GM12801 (cell line): Measurements from ENCODE around the gene TUBB4A.

ENCODE experiments used
- CTCF ChIP-seq: IDR thresholded peaks from one replicate; pipeline ENCODE4 v1.5.1; 2011; ENCODE audit warnings: control low read depth; ENCODE audit not compliant: insufficient read length; ENCODE audit errors: extremely low read depth

TUBB4A gene

DNA sequence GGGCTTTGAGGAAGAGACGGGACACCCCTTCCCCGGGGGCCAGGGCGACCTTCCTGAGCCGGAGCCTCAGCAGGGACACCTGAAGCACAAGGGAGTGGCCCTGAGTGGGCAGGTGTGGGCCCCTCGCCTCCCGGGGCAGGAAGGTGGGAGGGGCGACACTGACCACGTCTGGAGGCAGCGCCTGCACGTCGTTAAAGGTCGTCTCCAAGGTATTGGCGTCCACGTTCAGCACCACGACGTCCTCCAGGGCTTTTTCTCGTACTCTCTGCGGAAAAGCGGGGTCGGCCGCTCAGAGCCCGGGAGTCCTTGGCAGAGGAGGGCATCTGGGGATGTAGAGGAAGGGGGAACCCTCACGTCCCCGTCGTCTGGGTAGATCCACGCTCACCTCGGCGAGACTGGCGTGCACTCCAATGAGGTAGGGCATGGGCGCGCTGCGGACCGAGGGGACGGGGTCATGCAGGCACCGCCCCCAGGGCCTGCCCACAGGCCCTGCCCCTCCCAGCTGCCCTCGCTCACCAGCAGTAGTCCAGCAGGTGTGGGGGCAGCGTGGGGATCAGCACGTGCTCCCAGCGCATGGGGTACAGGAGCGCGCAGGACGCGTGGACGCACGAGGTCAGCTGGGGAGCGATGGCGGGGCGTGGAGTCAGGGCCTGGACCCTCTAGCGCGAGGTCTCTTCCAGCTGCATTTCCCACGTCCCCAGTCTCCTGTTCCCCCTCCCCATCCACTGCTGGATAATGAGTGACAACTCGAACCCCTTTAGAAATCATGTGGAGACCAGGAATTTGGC is 26.6 kb downstream of the TUBB4A start:
- TF ChIP-seq CTCF, result no peak

GRCh38 chr19:6473647-6474046 is 28.5 kb downstream of the TUBB4A start:
- TF ChIP-seq CTCF, result no peak

DNA sequence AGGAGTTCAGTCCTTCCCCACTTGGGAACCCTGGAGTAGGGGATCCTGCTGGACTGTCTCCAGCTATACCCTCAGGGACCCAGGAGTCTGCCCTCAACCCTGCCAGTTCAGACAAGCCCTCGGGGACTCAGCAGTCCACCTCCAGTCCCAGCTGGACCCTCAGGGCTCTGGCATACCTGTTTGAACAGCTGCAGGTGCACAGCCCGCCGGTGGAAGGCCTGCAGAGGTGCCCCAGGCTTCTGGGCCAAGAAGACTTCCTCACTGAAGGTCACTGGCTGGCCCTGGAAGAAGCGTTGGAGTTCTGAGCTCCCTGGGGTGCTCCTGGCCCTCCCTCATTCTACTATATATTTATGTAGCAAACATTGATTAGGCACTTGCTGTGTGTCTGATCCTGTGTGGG is 29.4 kb downstream of the TUBB4A start:
- TF ChIP-seq CTCF, result no peak

DNA sequence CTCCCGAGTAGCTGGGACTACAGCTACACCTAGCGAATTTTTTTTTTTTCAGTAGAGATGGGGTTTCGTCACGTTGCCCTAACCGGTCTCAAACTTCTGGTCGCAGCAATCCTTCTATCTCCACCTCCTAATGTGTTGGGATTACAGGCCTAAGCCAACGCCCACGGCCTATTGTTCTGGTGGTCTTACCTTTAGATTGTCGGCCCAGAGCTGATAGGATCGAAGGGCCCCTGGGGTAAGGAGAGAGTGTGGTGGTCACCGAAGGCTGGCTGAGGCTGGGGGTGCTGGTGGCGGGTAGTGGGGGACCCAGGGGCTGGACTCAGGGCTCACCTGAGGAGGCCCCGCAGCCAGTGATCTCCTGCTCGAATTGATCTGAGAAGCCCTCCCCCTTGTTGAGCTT is 31.0 kb downstream of the TUBB4A start:
- TF ChIP-seq CTCF, result no peak

GRCh38 chr19:6470173-6470572 is 31.9 kb downstream of the TUBB4A start:
- TF ChIP-seq CTCF, result no peak

GRCh38 chr19:6467384-6467783 is 34.7 kb downstream of the TUBB4A start:
- no peak for TF ChIP-seq CTCF

- no peak for TF ChIP-seq CTCF
Observed at GRCh38 chr19:6466526-6467248, 35.4 kb downstream of the TUBB4A start.
